HG02981 (cell line): ENCODE data around the gene LMX1B.

ENCODE experiments used
- ATAC-seq: cut with Tn5 transposase; IDR thresholded peaks from one replicate; pipeline ENCODE4 v1.9.1; 2021; ENCODE audit warnings: mild to moderate bottlenecking, moderate library complexity; ENCODE audit not compliant: unreplicated experiment

Gene LMX1B

GRCh38 chr9:126617003-126617822 lies 3.5 kb downstream of the LMX1B start:
- no peak for ATAC-seq

GRCh38 chr9:126617823-126618165 lies 4.1 kb downstream of the LMX1B start:
- ATAC-seq: no peak

- no peak for ATAC-seq
Observed at GRCh38 chr9:126618190-126618584, 4.5 kb downstream of the LMX1B start.

- ATAC-seq: no peak
Observed at GRCh38 chr9:126618585-126619360, 5.0 kb downstream of the LMX1B start.

- ATAC-seq: no peak
Observed at GRCh38 chr9:126619361-126620135, 5.8 kb downstream of the LMX1B start.

- no peak for ATAC-seq
Observed at GRCh38 chr9:126620478-126620877, 6.8 kb downstream of the LMX1B start.

GRCh38 chr9:126621061-126621918 lies 7.6 kb downstream of the LMX1B start:
- ATAC-seq: no peak

- no peak for ATAC-seq
Observed at GRCh38 chr9:126621919-126622735, 8.4 kb downstream of the LMX1B start.

- ATAC-seq: no peak
Observed at GRCh38 chr9:126623314-126623666, 9.6 kb downstream of the LMX1B start.

GRCh38 chr9:126623667-126624478 lies 10.1 kb downstream of the LMX1B start:
- no peak for ATAC-seq

GRCh38 chr9:126624479-126624826 lies 10.7 kb downstream of the LMX1B start:
- ATAC-seq: no peak

- ATAC-seq: no peak
Observed at GRCh38 chr9:126624912-126625311, 11.2 kb downstream of the LMX1B start.

GRCh38 chr9:126625329-126626126 lies 11.8 kb downstream of the LMX1B start:
- no peak for ATAC-seq

- no peak for ATAC-seq
Observed at GRCh38 chr9:126626127-126626925, 12.6 kb downstream of the LMX1B start.

- no peak for ATAC-seq
Observed at GRCh38 chr9:126626926-126627233, 13.2 kb downstream of the LMX1B start.

- no peak for ATAC-seq
Observed at GRCh38 chr9:126628146-126628545, 14.4 kb downstream of the LMX1B start.

GRCh38 chr9:126628969-126629674 lies 15.4 kb downstream of the LMX1B start:
- no peak for ATAC-seq
